GM21381 (cell line): ENCODE measurements around the gene FOXC2.

Experiments
- ATAC-seq: cut with Tn5 transposase; IDR thresholded peaks from one replicate; pipeline ENCODE4 v1.9.1; 2021; ENCODE audit warnings: mild to moderate bottlenecking, moderate library complexity; ENCODE audit not compliant: unreplicated experiment

The FOXC2 gene

GRCh38 chr16:86572606-86573005 lies 6.0 kb downstream of the FOXC2 start:
- no peak for ATAC-seq

GRCh38 chr16:86573215-86573614 lies 6.6 kb downstream of the FOXC2 start:
- ATAC-seq, result no peak

DNA sequence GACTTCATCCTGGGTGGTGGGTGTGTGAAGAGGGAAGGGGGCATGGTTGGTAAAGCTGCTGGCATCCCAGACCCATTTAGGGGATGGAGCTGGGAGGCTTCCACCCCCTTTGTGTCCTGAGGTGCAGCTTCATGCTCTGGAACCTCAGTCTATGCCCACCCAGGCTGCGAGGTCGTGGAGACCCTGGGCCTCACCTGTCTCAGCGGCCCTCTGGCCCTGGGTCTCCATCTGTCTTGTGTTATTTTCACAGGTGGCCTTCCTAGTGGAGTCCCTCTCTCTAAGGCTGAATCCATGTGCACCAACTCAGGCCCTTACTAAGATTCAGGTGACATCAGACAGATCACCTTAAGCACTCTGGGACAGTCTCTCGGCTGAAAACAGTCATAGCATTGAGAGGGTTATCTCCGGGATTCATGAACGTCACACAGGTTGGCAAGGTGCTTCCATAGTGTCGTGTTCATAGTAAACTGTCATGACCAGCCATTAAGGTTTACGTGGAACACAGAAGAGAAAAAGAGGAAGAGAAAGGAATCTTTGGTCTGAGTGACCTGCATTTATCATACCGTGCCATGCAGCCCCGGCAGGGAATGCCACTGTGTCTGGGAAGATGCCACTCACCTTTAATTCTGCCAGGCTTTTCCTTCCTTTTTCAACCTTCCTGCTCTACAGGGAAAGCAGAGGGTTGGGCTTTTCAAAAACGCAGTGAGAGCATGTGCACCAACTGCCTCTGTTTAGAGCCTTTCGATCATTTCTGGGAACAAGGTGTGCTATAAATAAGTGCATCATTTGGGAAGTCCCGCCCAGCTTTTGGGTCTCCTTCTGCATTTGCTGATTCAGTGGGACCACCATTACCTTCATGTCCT lies 7.2 kb downstream of the FOXC2 start:
- no peak for ATAC-seq

DNA sequence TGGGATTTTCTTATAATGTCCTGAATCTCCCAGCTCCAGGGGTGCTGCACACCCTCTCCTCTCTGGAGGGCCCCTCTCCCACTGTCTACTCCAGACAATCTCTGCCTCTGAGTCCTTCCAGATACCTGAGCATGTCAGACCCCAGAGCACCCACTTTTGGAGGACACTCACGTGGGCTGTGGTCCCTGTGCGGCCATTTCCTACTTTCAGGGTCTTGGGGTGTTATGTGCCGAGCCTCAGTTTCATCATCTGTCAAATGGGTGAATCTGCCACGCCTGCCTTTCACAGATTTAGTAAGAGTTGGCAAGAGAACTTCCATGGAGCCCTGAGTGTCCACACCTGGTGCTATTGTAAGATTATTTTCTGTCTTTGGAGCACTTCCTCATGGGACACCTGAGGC lies 8.0 kb downstream of the FOXC2 start:
- no peak for ATAC-seq

GRCh38 chr16:86575095-86575685 lies 8.6 kb downstream of the FOXC2 start:
- ATAC-seq, result no peak

GRCh38 chr16:86575754-86576557 lies 9.3 kb downstream of the FOXC2 start:
- ATAC-seq, result no peak

- ATAC-seq, result no peak
These were observed 10.1 kb downstream of the FOXC2 start for GRCh38 chr16:86576591-86577313.

DNA sequence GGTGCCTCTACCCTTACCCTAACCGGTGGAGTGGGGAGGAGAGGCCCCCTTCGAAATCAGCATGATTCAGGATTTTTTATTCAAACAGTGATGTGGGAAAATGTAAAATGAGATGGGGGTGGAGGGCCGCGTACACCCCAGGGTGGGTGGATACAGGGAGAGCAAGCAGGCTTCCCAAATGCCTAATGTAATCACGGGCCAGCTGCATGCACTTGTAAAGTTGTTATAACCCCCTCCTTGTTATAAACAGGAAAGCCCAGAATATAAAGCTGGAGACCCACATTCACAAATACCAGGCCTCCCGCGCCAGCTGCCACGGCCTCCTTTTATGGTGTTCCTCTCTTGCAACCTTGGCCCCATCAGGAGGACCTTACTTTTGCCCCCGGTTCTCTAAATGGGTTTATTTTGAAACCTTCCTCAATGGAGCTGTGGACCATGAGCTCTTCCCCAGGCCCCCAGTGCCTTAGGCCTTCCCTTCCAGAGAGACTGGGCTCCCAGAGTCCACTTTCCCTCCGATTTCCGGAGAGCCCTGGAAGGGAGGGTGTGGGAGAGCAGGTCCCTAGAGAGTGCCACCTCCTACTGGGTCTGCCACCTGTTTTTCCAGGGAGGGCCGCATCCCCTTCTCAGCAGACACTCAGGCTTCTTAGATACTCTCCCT lies 10.8 kb downstream of the FOXC2 start:
- ATAC-seq, result no peak

DNA sequence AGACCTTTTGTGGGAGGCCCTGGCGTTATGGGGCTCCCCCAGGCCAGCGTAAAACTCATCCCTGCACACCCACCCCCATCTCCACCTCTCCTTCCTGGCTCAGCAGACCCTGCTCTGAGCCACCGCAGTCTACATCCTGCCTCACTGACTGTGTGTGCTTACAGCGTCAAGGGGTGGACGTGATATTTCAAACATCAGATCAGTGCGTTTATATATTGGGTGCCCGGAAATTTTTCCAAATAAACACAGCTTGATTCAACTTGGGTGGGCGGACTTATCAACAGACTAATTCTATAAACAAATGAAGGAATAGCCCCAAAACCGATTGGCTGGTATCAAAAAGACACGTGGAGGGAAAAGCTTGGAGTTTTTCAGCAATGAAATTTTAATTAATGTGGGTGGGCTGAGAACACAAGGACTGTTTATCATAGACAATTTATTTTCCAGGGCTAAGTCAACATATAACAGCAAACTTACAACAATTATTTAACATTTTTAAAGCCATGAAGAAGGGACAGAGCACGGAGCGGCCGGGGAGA lies 11.5 kb downstream of the FOXC2 start, which contains the start of gene FOXL1:
TSS of gene FOXL1 (plus strand) at position 489 of the 539 bp plus-strand sequence. CDS start 175 bp downstream, outside the sequence.
- no peak for ATAC-seq

- ATAC-seq, result no peak
These were observed 12.1 kb downstream of the FOXC2 start for GRCh38 chr16:86578611-86579267.

DNA sequence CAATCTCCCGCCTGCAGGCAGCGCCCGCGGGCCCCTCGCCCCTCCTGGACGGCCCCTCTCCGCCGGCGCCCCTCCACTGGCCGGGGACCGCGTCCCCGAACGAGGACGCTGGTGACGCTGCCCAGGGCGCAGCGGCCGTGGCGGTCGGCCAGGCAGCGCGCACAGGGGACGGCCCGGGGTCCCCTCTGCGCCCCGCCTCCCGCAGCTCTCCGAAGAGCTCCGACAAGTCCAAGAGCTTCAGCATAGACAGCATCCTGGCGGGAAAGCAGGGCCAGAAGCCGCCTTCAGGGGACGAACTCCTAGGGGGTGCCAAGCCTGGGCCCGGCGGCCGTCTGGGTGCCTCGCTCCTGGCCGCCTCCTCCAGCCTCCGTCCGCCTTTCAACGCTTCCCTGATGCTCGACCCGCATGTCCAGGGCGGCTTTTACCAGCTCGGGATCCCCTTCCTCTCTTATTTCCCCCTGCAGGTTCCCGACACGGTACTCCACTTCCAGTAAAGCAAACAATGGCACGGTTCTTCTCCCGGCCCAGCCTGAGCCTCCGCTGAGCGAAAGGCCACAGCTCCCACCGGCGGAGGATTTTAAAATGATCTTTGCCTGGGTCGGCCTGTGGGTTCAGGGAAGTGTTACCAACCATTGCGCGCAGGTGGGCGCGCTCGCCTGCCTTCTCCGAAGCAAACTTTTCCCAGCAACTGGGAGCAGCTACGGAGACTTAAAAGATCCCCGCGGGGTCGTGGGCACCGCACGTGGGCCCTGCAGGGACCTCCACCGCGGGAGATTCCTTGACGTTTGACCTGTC lies 12.8 kb downstream of the FOXC2 start:
- ATAC-seq, result no peak

DNA sequence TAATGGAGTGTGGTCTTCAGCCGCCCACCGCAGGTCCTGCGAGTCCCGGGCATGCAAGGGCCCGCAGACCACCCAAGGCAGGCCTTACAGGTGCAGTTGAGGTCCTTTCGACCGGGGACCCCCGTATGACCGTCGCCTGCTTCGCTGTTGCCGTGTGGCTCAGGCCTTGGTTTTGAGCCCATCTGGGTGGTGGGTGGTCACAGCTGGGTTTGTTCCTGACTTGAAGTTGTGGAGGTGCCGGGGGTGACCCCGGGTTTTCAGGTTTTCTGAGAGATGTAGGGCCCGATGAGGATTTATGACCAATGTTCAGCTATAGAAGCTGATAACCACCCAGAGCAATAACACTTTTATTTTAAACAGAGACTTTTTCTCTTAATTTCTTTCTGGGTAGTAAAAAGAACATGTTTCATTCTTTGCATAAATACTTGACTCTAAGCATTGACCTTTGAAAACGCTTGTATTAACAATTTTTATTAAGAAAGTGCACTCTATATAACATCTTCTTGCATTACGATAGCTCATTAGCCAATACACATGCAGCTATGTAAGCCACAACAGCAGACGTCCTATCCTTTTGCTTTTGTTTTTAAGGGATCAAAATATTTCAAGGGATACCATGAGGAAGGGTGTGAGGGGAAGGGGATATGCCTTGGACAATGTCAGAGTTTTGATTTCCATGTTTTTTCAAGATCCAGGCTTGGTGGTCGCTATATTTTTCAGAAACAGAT lies 13.6 kb downstream of the FOXC2 start:
- no peak for ATAC-seq

GRCh38 chr16:86580791-86581170 lies 14.2 kb downstream of the FOXC2 start:
- no peak for ATAC-seq

GRCh38 chr16:86581458-86581857 lies 14.8 kb downstream of the FOXC2 start:
- ATAC-seq, result no peak

- no peak for ATAC-seq
These were observed 17.5 kb downstream of the FOXC2 start for GRCh38 chr16:86584071-86584685.

DNA sequence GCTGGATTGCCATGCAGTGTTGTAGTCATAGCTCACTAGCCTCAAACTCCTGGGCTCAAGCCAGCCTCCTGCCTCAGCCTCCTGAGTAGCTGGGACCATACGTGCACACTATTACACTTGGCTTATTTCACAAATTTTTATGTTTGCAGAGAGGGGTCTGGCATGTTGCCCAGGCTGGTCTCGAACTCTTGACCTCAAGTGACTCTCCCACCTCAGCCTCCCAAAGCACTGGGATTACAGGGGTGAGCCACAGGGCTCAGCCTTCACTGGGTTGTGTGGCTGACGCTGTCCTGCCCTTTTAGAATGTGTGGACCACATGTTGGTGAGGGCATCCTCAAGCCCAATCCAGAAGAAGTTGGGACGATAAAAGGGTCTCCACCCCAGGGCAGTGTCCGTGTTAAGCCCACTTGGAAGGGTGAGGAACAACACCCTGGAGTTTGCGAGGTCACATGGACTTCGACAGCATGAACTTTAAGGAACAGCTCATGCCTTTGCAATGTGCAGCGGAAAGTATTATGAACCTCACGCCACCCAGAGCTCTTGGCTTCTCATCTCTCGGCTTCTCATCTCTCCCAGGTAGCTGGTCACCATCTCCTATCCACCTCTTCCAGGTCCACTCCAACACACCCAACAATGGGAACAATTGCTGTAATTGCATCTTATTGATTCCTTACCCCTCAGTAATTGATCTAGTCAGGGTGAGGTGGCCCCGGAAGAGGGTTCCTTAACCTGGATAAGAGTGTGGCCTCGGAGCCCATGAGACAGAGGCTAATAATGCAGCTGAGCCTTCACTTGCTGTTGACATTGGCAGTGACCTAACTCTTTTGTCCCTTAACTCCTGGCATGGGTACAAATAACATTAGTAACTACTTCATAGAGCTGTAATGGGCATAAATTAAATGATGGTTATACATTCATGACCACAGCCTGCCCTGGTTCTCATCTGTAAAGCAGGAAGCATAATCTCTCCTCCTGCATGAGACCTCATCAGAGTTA lies 18.4 kb downstream of the FOXC2 start:
- no peak for ATAC-seq
